C1 segment of cervical spinal cord (tissue), 14 donors: ENCODE data around the gene TK2.
A peak's percentile ranks its signal among the peaks of the same experiment; 100 is the strongest.
"Not testable (repeated sequence)": the region's sequence is repeated elsewhere in the genome, so short reads cannot be mapped to it uniquely, and the experiment has no call there.

ENCODE experiments used
- DNase-seq, 14 donors: peaks; one replicate each; lab custom pipeline; 2025; lab: John Stamatoyannopoulos, UW

Gene TK2

DNA sequence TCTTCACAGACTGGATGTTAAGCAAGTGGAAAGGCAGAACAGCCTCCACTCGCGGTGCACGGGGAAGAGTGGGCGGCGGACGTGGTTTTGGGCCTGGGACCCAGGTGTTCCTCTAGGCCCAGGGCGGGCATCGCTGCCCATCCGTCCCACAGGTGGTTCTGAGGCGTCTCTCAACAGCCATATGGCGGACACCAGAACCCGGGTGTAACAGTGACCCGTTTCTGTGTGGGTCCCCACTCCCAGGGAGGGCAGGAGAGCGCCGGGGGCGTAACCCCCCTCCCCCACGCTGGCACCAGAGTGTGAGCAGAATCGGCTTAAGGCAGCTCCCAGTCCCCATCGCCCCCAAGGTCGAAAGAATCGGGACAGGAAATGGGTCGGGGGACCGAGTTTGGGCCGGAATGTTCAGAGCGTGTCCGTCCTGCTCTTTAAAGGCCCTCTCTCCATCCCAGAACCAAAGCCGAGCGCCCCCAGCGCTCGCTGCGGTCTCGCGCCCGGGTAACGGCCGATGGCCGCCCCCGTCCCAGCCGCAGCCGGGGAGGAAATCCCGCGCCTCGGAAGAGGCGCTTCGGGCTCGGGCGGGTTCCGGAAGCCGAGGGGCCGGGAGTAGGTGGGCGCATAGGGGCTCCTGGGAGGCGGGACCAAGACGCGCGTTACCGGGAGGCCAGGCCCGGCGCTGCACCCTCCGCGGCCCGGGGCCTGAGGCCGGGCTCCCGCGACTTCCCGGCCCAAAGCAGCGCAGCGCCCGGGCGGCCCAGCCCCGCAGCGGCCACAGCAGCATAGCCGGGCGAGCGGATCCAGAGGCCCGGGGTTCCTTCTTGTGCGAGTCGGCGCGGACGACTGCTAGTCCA lies at the start of gene TK2:
TK2 (minus strand) TSS at position 839 of the 848 bp plus-strand sequence; CDS start at position 778, 61 bp downstream.
- DNase-seq: peak in 12 of 14 donors; percentile 44 to 83 (median 66)

DNA sequence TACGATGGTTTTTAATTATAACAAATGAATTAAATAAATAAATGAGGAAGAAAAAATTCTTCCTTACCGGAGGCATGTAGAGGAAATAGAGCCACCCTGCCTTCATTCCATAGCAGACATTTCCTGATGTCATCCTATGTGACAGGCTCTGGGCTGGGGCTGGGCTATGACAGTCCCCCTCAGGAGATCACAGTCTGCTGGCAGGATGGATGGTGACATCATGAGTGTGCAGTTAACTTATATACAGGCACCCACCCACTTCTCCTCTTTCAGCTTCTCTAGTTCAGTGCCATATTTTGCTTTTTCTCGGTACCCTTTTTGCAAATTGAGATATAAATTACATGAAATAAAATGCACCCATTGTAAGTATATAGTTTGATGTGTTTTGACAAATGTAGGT lies 48.2 kb upstream of the TK2 start:
- DNase-seq: no peak

DNA sequence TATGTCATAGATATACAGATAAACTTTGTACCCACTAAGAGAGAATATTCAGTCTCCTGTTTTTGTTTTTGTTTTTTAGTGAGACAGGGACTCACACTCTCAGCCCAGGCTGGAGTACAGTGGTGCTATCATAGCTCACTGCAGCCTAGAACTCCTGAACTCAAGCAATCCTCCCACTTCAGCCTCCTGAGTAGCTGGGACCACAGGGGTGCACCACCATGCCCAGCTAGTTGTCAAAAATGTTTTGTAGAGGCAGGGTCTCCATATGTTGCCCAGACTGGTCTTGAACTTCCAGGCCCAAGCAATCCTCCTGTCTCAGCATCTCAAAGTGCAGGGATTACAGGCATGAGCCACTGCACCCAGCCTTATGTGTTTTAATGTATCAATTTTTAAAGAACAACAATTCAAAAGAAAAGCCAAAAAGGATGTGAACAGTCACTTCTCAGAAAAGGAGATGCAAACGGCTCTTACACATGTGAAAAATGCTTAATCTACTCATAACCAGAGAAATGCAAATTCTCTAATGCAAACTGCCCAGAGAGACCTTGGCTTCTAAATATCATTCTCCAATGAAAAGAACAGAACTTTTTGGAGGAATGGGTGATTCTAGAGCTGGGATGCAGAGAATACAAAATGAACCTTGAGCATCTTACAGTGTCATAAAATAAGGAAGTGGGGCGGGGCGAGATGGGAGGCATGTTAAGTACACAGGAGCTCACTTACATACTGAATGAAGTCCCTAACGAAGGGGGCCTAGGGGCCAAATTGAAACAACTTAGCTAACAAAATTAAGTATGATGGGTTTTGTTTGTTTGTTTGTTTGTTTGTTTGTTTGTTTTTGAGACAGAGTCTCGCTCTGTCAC lies 47.3 kb upstream of the TK2 start:
- DNase-seq: no peak

GRCh38 chr16:66596559-66596958 lies 46.6 kb upstream of the TK2 start:
- not testable (repeated sequence) for DNase-seq

- DNase-seq: no peak
These were observed 44.8 kb upstream of the TK2 start for GRCh38 chr16:66594739-66595138.

GRCh38 chr16:66592814-66593213 lies 42.9 kb upstream of the TK2 start:
- DNase-seq: no peak

DNA sequence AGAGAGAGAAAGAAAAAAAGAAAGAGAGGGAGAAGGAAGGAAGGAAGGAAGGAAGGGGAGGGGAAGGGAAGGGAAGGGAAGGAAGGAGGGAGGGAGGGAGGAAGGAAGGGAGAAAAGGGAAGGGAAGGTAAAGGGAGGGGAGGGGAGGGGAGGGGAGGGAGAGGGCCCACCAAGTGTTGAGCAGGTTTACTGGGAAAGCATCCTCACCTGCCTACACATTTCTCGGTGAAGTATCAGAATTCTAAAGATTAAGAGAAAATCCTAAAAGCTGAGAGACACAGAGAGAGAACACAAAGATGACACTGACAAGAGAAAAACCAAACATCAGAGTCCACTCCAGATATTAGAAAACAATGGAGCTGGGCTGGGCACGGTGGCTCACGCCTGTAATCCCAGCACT lies 42.3 kb upstream of the TK2 start:
- no peak for DNase-seq

- DNase-seq: no peak
These were observed 41.1 kb upstream of the TK2 start for GRCh38 chr16:66591018-66591417.

DNA sequence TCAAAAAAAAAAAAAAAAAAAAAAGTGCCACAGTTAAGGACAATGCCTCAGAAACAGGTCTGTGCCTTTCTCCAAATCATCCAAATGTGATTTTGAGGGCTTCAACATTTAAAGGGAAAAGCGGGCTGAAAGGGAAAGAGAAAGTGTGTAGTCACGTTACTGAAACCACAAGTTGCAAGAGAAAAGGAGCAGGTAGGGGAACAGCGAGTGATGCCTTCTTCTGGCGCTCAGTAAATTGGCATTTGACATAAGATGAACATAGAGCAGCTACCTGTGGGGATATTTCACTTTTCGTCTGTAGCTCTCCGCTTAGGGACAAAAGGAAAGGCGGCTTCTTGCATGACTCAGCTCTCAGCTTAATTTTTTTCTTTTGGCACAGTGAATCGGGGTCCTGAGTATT lies 40.4 kb upstream of the TK2 start:
- DNase-seq: no peak

DNA sequence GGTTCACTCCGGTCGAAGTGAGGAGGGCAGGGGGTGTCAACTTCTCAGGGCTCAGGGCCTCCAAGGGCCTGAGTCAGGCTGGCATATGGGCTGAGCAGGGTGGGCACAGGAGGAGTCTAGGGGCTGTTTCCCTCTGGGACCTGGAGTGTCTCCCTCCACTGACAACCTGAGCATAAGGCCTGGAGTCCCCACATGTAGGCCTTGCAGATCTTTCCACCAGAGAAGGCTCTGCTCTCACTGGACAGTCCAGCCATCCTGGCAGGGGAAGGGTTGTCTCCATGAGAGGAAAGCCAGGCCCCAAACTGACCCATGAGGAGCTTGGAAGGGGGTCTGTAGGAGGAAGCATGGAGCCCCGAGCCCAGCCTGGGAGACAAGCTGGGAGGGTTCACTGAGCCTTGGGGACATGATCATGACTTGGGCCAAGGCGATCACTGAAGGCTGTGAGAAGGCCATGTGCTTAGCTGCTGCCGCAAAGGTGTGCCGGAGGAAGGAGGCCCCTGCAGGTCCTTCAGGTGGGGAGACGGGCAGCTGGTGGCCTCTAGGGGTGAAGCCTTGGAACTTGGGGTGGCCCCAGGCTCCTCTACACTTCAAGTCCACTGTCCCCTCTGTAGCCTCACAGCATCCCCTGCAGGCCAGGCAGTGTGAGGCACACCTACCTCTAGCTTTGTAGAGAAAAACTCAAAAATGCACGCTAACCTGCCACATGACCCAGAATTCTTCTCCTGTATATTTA lies 39.2 kb upstream of the TK2 start:
- peak in 4 of 14 donors; percentile 7 to 25 (median 17) for DNase-seq

DNA sequence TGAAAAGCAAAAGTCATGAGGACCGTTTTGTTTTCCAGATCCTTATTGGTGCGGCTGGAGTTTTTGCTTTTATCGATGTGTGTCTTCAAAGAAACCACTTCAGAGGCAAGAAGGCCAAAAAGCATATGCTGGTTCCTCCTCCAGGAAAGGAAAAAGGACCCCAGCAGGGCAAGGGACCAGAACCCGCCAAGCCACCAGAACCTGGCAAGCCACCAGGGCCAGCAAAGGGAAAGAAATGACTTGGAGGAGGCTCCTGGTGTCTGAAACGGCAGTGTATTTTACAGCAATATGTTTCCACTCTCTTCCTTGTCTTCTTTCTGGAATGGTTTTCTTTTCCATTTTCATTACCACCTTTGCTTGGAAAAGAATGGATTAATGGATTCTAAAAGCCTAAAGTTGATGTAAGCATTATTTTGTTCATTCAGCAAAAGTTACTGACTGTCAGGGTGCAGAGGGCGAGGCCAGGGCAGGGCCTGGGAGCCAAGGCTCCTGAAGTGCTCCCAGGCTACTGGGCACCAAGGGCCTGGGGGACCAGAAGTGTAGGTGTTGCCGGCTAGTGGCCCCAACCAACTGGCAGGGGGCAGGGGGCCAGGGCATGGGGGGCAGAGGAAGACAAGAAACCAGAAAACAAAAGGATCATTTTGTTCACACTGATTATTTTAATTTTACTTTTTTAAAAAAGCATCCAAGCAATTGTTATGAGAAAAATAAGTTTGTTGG lies 38.1 kb upstream of the TK2 start:
- DNase-seq: no peak

DNA sequence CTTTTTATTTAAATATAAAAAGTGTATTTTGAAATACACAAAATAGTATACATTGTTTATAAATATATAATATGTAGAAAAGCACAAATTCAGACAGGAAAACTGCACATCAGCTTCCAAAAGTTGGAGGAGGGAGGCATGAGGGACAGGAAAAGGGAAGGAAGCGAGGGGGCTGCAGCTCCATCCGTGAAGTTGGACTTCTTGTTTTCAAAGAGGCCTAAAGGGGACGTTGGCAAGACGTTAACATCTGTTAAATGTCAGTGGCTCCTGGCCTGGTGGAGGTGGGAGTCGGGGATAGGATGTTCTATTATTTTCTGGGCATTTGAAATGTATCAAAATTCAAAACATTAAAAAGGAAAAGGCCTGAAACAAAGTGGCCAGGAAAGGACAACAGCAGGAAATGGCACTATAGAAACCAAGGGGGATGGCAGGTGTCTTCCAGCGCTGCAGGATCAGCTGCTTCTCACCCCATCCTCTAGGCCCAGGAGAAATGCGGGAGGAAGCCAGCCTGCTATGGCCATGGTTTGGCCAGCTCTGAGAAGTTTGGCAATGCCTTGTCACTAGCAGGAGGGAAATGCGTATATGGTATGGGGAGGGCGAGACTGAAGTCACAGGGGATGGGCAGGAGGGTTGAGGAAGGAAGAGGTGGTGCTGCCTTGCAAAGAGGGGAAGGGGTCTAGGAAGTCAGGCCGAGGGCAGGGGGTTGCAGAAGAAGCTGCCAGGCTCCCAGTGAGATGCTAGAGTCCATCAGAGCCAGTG lies 35.7 kb upstream of the TK2 start:
- peak in 4 of 14 donors; percentile 8 to 33 (median 13) for DNase-seq

DNA sequence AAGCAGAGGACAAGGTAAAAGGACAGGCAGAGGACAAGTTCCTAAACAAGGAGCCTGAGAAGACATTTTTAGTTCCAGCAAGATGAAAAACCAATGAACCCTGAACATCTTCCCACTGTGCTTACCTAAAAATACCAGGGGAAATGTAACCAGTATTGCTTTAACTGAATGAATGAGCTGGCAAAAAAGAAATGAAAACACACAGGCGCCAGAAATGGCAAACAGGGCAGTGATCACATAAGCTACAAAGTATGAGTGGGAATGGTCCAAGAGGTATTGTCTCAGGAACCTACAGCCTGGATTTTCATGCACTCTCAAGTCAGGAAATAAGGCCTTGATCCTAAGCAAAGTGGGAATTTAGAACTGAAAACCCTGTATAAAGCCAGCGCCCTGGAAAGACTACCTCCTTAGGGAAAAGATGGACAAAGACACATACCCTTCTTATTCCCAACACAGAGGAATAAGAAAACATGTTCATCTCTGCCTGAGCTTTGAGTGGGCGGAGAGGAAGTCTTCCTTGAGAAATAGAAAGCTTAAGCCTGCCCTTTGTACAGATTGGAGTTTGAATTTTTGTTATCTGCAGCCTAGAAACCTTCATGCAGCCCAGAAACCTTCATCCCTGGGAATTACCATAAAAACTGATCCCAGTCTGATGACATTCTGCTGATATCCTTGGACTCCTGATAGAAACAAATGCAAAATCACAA lies 31.5 kb upstream of the TK2 start:
- DNase-seq: no peak

GRCh38 chr16:66580605-66581209 lies 30.8 kb upstream of the TK2 start:
- no peak for DNase-seq

DNA sequence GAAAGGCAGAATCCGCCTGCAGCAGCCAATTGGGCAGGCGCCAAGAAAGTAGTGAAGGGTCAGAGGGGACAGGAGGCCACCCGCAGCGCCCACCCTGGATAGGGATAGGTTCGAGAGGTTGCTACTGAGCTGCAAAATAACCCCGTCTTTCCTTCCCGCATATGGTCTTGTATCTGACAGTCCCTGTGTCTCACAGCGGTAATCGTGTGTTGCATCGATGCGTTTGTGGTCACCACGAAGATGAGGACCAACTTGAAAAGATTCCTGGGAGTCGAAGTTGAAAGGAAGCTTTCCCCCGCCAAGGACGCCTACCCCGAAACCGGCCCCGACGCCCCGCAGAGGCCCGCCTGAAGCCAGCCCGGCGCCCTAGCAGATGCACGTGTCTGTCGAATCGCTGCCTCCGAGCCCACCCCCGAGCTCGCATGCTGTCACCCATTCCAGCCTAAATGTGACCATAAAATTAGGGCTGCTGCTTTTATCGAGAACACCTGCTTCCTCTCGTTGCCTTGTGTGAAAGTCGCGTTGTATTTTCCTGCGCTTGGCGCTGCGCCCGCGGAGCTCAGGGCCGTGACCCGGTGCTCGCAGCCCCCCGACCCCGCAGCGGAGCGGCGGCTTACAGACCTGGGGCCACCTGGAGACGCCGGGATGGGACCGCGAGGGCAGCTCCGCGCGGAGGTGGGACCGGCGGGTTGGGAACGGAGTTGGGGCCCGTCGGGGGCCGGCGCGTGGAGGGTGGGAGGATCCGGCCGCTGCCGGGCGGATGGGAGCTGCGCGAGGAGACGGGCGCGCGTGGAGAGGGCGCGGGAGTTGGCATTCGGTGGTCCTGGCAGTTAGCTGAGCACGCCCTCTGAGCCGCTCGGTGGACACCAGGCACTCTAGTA lies 29.0 kb upstream of the TK2 start, which contains the start of gene CMTM2:
CMTM2 (plus strand) TSS at position 813 of the 881 bp plus-strand sequence. CDS start 145 bp downstream, outside the sequence.
- no peak for DNase-seq

DNA sequence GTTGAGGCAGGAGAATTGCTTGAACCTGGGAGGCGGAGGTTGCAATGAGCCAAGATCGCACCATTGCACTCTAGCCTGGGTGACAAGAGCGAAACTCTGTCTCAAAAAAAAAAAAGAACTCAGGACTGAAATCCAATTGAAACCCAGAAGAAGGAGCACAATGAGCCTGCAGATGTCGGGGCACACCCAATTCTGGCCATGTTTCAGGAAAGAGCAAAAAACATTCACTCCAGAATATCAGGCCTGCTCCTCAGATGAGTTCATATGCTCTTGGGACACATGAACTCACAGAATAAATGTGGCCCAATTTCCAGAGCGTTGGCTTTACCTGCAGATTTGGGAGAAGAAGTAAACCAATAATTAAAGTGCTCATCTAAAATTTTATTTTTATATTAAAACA lies 26.4 kb upstream of the TK2 start:
- no peak for DNase-seq

DNA sequence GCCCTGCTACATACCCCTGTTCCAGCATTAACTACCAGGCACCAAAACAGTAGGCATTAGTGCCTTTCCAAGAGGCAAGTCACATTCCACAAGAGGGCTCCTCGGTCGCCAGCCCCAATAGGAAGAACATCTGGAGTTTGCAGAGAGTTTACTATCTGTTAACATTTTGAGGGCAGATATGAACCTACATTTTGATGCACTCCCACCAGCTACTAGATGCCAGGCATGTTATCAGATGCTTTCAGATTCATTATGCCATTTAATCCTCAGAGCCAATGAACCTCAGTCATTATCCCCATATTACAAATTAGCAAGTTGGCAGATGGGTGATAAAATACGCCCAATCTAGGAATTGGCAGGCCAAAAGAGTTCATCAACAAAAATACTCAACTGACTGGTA lies 25.1 kb upstream of the TK2 start:
- DNase-seq: no peak

DNA sequence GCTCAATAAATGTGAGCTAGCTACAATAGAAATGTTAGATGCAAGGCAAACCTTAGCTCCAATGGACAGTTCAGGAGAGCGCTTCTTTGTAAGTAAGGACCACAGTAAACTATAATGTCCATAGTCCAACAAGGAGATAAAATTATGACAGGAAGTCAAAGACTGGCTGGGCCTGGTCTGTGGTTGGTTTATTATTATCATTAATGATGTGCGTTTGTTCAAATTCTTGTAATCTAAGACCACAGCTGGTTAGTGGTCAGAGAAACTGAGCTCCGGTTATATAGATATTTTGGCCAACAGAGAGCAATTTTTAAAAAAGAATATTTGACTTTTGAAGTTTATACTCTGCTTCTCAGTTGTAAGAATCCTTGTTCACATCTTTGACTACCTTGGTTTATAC lies 24.6 kb upstream of the TK2 start:
- no peak for DNase-seq
